Uterus (tissue), 4 donors: ENCODE results near the gene MSI2. TPM values are rescaled to one million over a fixed set of nuclear protein-coding genes. Genes with fewer than 3 reads are reported as not detected.

Experiments used
- DNase-seq, 2 donors: peaks; one replicate each; pipeline ENCODE4 v3.0.0-alpha.2; 2019 to 2020
- H3K27ac ChIP-seq, 2 donors: fragments of 200-600 bp; sonication (generic); 1 replicate in 1 of 2; 2 replicates in 1 of 2; pipeline ENCODE4 v1.5.1; 2016 to 2018
- H3K27me3 ChIP-seq, 2 donors: fragments of 200-600 bp; sonication (generic); one replicate each; pipeline ENCODE4 v1.5.1; 2018 to 2019; ENCODE audit warnings: control low read depth in 1 of 2
- H3K36me3 ChIP-seq, 2 donors: fragments of 200-600 bp; sonication (generic); one replicate each; pipeline ENCODE4 v1.5.1; 2019; ENCODE audit warnings: control low read depth in 1 of 2
- H3K4me1 ChIP-seq, 2 donors: fragments of 200-600 bp; sonication (generic); one replicate each; pipeline ENCODE4 v1.5.1; 2018 to 2019; ENCODE audit warnings: control low read depth in 1 of 2
- H3K4me3 ChIP-seq, 2 donors: fragments of 200-600 bp; sonication (generic); 1 replicate in 1 of 2; 2 replicates in 1 of 2; pipeline ENCODE4 v1.5.1; 2018 to 2019; ENCODE audit warnings: mild to moderate bottlenecking in 1 of 2
- H3K9me3 ChIP-seq, 2 donors: fragments of 200-600 bp; sonication (generic); one replicate each; pipeline ENCODE4 v1.5.1; 2019; ENCODE audit warnings: control low read depth in 1 of 2
- POLR2A ChIP-seq, 2 donors: fragments of 450-650 bp; IDR thresholded peaks; one replicate each; pipeline ENCODE4 v1.6.1; 2016; ENCODE audit warnings: antibody characterized with exemption in 2 of 2, mild to moderate bottlenecking in 1 of 2, moderate library complexity in 1 of 2
- intact Hi-C: fragments of 100-400 bp; cut with DNase I; formaldehyde crosslinking; loops from one replicate; pipeline ENCODE4 v1.15.1; 2023; ENCODE audit warnings: low total_unique reads
- total RNA-seq, 4 donors: library from RNA; depleted of rRNA in 3 of 4; stranded (reverse); fragments of >200 nt in 3 of 4; gene quantifications; one replicate each; pipeline versions ENCODE4 v1.1.0 to v1.2.4, GENCODE V29; 2014 to 2023
- TF ChIP-seq, protein P1 (sequence below), 4 experiments: fragments of 200-600 bp in 2 of 4; fragments of 450-650 bp in 2 of 4; sonication (generic) in 2 of 4; IDR thresholded peaks; one replicate each; pipeline ENCODE4 v1.5.1; 2016 to 2019; ENCODE audit warnings: antibody characterized with exemption in 4 of 4, mild to moderate bottlenecking in 2 of 4, moderate library complexity in 1 of 4
- donor health status: DM: yes; HTN: yes; CAD: no.

The MSI2 gene
- total RNA-seq, 4 donors from 2014 or later, result 13.2 to 60.8 (median 44.5) TPM

DNA sequence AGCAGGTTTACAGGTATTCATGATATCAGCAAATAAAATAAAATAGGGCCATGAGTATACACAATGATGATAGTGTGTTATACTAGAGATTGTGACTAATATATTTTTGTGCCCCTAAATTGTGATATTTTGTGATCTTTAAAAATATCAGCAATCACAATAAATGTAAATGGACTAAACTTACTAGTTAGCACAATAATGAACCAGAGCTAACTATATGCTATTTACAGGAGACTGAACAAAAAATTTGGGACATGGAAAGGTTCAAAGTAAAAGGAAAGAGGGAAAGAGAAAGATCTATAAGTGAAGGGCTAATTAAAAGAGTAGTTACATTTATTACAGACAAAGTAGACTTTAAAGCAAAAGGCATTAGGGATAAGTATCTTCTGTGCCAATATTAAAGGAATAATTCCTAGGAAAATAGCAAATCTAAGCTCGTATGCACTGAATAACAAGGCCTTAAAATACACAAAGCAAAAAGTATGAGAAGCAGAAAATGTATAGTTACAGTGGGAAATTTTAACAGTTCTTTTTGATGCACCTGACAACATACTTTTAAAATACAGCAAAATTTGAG lies 5.0 kb upstream of the MSI2 start:
- no peaks in the 10 kb centered on the region for H3K27me3 ChIP-seq
- no peak overlapping the region for H3K27ac ChIP-seq
- H3K4me1 ChIP-seq, result no peaks in the 10 kb centered on the region
- intact Hi-C loops, result no loop called here
- no peak for DNase-seq
- H3K36me3 ChIP-seq, result no peaks in the 10 kb centered on the region
- no peaks in the 10 kb centered on the region for H3K9me3 ChIP-seq
- H3K4me3 ChIP-seq, result no peak overlapping the region
- TF ChIP-seq, protein P1, sequence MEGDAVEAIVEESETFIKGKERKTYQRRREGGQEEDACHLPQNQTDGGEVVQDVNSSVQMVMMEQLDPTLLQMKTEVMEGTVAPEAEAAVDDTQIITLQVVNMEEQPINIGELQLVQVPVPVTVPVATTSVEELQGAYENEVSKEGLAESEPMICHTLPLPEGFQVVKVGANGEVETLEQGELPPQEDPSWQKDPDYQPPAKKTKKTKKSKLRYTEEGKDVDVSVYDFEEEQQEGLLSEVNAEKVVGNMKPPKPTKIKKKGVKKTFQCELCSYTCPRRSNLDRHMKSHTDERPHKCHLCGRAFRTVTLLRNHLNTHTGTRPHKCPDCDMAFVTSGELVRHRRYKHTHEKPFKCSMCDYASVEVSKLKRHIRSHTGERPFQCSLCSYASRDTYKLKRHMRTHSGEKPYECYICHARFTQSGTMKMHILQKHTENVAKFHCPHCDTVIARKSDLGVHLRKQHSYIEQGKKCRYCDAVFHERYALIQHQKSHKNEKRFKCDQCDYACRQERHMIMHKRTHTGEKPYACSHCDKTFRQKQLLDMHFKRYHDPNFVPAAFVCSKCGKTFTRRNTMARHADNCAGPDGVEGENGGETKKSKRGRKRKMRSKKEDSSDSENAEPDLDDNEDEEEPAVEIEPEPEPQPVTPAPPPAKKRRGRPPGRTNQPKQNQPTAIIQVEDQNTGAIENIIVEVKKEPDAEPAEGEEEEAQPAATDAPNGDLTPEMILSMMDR (IDR thresholded peaks at IDR 0.05), result no peak
- TF ChIP-seq POLR2A (IDR thresholded peaks at IDR 0.05), result no peak

DNA sequence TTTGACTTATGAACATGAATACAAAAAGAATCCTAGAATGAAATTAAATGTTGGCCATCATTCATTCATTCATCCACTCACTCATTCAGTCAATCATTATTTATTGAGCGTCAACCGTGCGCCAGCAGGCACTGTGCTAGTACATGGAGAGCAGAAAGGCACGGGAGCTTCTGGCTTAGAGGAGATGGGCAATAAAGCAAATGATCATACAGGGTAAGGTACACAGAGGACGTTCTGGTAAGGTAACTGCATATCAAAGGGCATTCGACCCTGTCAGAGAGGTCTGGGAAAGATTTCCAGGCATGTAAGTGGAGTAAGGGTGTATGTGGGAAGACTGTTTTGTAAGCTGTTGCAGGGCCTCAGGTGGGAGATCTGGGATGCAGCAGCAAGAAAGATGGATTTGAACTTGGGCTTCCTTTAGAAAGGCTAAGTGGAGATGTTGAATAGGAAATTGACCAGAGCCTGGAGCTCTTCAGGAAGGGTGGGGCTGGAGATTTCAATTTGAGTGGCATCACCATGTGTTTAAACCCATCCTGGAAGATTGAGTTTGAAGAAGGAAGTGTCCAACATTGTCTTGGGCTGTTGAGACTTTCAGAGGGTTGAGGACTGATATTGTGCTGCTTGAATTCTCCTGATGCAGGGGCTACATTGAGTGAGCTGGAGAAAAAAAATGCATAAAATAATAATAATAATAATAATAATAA lies 2.8 kb upstream of the MSI2 start:
- TF ChIP-seq, protein P1 (IDR thresholded peaks at IDR 0.05), result no peak
- no peak for TF ChIP-seq POLR2A (IDR thresholded peaks at IDR 0.05)
- Histone ChIP-seq H3K36me3 (no peaks in the 10 kb centered on the region), H3K27me3 (no peaks in the 10 kb centered on the region), H3K9me3 (no peaks in the 10 kb centered on the region), H3K27ac (no peak overlapping the region), H3K4me1 (peaks cover 0 to 2% of the 10 kb centered on the region in 2 donors), H3K4me3 (no peak overlapping the region)
- intact Hi-C loops, result no loop called here
- DNase-seq, result no peak

DNA sequence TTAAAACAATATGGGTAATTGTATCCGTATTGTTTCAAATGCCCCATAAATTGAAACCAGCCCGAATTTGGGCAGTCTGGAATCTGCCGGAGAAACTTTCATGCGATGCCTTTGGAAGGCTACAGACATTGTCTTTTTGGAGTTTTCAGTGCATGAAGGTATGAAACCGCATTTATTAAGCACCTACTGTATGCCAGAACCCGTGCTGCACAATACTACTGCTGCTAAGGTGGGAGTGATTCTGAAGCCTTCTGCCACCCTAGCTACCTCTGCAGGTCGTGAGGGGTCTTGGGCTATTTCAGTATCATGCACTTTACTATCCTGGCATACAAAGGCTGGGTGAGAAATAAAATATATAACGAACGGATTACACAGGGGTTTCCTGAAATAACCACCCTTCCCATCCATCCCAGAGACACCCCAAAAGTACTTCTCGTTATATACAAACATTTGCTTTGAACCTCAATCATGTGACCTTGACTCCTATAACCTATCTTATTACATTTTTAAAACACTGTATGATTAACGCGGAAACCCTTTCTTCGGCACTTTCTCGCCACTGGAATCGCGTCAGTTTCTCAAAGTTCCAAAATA lies 1.0 kb upstream of the MSI2 start:
- peak overlapping the region; percentile 86 to 96 for H3K4me3 ChIP-seq
- H3K4me1 ChIP-seq, result peaks cover 0 to 6% of the 10 kb centered on the region in 2 donors
- H3K27ac ChIP-seq, result peak overlapping the region; percentile 98 to 99
- intact Hi-C loops, result no loop called here
- H3K36me3 ChIP-seq, result no peaks in the 10 kb centered on the region
- H3K9me3 ChIP-seq, result no peaks in the 10 kb centered on the region
- no peak for DNase-seq
- TF ChIP-seq, protein P1 (IDR thresholded peaks at IDR 0.05), result no peak
- TF ChIP-seq POLR2A (IDR thresholded peaks at IDR 0.05), result no peak
- H3K27me3 ChIP-seq, result no peaks in the 10 kb centered on the region

DNA sequence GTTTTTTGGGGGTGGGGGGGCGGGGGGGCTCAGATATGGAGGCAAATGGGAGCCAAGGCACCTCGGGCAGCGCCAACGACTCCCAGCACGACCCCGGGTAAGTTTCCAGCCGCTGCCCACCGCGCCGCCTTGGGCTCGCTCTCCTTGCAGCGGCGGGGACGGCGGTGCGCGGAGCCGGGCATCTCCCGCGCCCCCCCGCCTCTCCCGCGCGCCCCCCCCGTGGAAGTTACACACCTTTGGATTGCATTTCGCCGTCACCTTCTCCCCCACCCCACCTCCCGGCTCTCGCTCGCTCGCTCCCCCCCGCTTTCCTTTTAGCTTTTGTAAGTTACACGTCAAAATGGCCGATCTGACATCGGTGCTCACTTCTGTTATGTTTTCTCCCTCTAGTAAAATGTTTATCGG lies 387 bp downstream of the MSI2 start:
- intact Hi-C loops, result no loop called here
- peak in 1 of 2 donors; percentile 49 for DNase-seq

More for the DNA sequence above, 387 bp downstream of the MSI2 start:
- Histone ChIP-seq H3K9me3 (no peaks in the 10 kb centered on the region), H3K27ac (peak overlapping the region; percentile 98 to 99), H3K36me3 (no peaks in the 10 kb centered on the region), H3K4me3 (peak overlapping the region; percentile 86 to 96), H3K27me3 (no peaks in the 10 kb centered on the region), H3K4me1 (peaks cover 0 to 6% of the 10 kb centered on the region in 2 donors)
- TF ChIP-seq POLR2A (IDR thresholded peaks at IDR 0.05), result no peak
- TF ChIP-seq, protein P1 (IDR thresholded peaks at IDR 0.05), result no peak
